GM19023 (cell line): ENCODE results near the gene COL4A2.
"Not testable (repeated sequence)": the region's sequence is repeated elsewhere in the genome, so short reads cannot be mapped to it uniquely, and the experiment has no call there.

Experiments
- ATAC-seq: cut with Tn5 transposase; IDR thresholded peaks from one replicate; pipeline ENCODE4 v1.9.1; 2021; ENCODE audit warnings: mild to moderate bottlenecking, moderate library complexity; ENCODE audit not compliant: unreplicated experiment

Gene COL4A2

DNA sequence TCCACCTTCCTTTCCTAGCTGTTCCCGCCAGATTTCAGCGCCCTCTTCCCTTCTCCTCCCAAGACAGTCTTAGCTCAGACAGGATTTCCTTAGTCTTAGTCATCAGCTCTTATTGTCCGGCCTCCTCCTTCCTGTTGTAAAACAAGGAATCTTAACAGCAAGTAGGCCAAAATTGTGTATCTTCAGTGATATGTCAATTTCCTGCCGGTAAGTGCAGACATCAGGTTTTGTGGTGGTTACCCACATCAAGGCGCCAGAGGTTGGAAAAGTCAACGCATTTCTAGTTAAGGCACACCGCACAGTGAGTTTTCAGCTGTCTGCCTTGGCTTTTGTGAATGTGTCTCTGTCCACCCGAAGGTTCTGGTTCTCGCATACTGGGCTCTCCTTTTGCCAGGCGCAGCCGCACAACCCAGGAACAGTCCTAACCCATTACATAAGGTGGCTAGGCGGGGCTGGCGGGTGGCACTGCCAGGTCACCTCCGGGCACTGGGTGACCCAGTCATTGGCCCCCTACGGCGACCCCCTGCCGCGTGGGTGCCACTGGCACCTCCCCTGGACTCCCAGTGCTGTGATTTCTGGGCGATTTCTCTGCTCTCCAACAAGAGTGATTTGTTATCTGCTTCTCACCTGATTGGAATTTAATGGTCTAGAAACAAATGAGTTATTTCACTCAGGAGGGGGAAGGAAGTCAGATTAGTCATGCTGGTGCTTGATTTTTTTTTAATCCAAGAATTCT lies 12.9 kb downstream of the COL4A2 start:
- ATAC-seq, result no peak

DNA sequence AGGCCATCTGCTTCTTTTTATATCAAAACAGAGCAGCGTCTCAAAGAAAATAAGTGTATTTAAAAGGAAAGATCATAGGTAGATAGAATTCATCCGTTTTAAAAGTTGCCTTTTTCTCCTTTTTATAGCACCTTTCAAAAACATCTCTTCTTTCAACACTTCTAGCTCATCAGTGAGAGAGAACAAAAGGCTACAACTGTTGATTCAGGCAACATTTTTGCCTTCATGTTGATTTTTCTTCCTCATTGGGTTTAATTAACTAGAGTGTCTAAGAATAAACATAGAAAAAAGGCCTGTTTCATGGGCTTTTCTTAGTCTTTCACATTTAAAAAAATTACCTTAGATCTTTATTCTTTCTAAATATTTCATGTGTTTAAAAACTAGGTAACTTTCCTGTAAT lies 13.6 kb downstream of the COL4A2 start:
- no peak for ATAC-seq

DNA sequence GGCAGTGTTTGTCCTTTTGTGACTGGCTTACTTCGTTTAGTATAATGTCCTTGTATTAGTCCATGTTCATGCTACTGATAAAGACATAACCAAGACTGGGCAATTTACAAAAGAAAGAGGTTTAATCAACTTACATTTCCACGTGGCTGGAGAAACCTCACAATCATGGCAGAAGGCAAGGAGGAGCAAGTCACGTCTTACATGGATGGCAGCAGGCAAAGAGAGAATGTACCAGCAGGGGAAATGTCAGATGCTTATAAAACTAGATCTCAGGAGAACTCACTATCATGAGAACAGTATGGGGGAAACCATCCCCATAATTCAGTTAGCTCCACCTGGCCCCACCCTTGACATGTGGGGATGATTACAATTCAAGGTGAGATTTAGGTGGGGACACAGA lies 14.5 kb downstream of the COL4A2 start:
- ATAC-seq, result not testable (repeated sequence)

DNA sequence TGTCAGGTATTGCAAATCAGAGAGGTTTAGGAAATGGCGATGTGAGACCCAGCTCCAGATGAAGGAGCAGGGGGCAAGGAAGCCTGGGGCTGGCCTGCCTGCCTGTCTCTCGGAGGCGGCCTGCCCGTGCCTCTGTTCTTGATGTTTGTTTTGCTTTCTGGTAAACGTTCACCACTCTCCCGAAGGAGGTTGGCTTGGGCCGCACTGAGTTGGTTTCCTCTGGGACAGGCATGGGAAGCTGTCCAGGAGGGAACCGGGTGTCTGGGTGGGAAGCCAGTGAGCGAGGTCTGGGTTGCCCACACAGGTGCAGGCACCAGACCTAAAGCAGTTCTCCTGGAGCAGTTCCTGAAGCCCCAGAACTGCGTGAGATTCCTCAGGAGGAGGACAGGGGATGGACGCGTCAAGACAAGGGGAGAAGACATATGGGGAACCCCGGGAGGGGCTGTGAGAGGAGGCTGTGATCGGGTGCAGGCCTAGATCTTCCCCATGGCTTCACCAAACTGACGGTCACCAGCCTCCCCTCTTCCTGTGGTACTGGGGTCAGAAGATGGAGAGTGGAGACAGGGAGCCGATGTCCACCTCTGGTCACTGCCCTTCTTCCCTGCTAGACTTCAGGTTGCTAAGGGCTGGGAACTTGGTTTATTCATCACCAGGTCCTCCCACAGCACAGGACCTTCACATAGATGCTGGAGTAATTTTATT lies 15.2 kb downstream of the COL4A2 start:
- ATAC-seq, result no peak

DNA sequence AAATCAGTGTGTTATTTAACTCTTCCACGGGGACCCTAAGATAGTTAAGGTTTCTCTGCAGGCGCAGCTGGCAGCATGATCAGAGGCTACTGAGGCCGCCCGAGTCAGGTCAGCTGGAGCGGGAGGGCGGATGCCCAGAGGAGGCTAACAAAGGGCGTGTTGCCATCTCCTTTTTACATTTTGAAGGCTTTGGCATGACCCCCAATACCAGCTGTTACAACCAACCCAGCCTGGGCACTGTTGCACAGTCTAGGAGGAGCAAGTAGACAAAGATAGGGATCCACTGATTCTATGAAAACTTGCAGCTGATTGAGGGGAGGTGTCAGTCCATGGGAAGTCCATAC lies 15.7 kb downstream of the COL4A2 start:
- ATAC-seq, result no peak

DNA sequence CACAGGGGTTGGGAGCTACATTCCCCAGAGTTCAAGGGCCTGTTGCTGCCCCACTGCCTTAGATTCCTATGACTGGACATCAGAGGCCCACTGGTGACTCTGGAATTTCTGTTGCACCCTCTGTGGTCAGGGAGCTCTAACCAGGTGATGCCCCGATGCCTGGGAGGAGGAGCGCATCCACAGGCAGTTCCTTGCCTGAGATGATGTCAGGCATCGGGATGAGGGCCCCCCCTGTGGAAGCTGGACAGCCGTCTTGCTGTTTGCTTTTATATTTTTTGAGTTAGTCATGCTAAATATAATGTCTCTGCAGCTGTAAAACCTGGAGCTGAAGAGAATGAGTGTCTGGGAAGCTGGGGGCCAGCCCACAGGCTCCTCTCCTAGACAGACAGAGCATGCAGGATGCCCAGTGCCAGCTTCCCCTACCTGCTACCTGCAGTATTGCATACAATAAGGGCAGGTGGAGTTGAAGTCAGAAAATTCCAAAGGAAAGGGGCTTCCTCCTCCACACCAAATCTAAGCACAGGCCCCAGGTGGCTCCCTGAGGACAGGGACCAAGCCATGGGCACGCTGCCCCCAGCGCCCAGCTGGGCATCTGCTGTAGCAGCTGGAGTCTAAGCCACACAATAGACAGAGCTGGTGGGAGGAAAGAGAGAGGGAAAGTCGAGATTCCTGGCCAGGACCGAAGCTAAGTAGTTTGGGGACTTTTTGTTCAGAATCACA lies 16.2 kb downstream of the COL4A2 start:
- ATAC-seq, result no peak

DNA sequence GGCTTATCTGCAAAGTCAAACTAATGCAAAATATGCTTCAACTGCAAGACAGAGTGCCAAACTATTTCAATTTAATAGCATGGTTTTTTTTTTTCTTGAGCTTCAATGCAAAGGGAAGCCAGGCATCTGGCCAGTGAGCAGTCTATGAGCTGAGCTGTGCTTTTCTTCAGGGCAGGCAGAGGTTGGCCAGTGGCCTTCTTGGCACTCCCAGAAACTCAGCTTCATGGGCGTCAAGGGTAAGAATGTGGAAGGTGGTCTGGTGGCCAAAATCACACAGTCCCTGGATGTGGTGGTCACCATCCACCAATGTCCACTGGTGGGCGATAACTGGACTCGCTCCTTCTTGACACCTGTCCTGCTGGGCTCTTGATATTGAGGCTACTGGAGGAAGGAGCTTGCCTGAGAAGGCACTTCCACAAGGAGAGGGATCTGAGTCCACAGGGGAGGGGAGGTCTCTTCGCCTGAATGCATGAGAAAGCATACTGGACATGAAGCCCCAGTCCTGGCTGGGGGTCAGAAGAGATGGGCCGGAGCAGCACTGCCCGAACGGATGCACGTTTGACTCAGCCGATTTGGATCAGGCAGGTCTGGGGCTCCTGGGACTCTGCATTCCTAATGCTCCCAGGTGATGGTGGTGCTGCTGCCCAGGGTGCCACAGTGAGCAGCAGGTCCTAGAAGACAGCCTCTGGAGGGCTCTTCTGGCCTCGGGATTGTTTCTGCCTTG lies 17.1 kb downstream of the COL4A2 start:
- no peak for ATAC-seq

DNA sequence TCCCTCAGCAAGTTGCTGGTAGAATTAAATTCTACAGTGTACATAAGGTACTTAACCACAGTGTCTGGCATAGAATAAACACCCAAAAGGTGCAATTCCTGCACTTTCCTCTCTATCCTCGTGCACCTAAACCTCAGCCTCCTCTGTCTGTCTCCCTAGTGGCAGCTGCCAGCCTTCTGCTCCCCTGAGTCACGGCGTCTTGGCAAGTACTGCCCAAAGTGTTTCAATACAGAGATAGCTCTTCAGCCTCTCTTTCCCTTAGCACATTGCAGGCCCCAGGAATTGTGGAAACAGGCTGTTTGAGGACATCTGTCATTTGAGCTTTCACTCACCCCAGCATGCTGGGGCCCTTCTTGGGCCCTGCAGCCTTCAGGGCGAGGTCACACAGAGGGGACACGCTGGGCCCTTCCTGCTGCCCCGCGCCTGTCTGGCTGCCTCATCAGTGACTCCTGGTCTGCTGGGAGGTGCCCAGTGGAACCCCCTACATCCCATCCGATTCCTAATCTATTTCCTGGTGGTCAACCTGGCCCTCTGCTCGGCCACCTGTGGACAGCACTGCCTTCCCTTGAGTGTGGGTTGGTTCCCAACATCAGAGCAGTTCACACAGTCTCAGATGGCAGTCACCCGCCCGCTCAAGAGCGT lies 19.3 kb downstream of the COL4A2 start:
- no peak for ATAC-seq

DNA sequence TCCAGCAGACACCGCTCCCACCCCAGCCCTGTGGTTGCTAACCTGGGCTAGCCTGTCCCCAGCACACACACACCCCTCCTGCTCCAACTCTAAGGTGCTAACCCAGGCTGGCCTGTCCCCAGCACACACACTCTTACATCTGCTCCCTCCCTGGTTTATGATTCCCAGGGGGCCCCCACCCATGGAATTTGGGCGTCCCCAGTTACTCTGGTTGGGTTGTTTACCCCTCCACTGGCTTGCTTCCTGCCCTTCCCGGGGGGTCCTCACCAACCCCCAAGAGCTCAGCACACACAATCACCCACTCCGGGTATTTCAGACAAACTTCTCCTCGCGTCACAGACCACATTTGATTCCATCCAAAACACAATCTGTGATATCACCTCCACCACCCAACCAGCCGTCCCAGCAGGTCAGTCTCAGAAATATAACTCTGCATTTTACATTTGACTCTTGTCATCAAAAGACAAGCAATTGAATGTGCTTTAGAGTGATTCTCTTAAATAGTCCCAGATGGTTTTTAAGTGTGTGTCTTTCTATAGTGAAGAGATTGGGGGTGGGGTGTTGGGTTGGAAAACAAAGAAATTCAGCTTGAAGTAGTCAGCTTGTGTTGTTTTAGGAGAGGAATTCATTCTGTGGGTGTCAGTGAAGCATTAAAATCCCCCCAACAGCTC lies 20.1 kb downstream of the COL4A2 start:
- no peak for ATAC-seq

DNA sequence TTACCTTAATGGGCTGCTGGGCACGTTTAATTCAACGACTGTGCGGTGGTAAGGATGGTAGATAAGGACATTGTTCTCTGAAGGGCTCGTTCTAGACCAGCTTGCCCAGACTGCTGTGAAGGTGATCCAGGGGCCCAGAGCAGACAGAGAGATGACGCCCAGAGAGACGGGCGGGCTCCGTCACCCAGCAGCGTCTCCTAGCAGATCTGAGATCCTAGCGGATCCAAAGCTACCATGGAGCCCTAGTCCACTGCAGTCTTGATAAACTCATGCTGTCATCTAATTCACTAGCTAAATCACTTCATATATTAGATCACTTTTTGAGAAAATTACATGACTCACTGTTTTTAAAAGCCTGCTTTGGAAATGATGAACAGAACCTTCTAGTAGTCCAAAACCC lies 21.5 kb downstream of the COL4A2 start:
- no peak for ATAC-seq

DNA sequence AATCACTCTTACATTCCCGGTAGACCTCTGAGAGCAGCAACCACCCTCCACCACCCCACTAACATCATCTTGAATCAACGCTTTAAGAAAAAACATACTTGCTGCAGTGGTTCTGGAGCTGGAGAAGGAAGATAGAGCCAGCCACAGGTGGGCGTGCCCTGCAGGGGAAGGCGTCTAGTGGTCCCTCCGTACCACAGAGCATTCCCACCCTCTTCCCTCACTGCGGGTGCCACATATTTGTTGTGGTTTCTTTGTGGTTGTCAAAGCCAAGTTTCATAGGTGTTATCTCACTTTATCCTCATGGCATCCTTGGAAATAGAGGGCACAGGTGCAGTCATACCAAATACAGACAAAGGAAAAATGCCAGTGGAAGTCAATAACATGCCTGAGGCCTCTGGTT lies 22.2 kb downstream of the COL4A2 start:
- no peak for ATAC-seq

DNA sequence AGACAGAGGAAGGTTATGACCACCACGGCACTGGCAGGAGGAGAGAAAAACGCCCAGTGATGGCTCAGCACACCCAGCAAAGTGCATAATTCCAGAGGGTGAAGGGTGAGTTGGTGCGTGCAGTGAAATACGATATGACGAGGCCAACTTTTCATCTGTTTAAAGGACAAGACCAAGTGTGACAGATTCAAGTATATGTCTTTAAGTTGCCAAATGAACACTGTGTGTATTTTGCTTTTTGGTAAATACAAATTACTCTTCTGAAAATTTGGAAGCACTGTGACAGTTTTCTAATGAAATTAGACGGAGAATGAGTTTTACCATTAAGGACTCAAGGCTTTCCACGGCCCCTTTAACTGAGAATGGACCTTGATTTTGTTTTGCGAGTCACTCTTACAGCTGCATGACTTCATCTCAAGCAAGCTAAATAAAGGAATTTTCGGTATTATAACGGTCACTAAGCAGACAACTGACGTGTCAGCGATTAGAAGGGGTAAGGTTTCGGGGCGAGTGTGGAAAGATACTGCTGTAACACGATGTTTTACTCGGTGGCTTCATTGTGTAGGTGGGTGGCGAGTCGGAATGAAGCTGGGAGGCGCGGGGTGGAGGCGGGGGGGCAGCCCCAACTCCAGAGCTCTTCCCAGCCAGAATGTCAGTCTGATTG lies 22.8 kb downstream of the COL4A2 start:
- ATAC-seq, result no peak

DNA sequence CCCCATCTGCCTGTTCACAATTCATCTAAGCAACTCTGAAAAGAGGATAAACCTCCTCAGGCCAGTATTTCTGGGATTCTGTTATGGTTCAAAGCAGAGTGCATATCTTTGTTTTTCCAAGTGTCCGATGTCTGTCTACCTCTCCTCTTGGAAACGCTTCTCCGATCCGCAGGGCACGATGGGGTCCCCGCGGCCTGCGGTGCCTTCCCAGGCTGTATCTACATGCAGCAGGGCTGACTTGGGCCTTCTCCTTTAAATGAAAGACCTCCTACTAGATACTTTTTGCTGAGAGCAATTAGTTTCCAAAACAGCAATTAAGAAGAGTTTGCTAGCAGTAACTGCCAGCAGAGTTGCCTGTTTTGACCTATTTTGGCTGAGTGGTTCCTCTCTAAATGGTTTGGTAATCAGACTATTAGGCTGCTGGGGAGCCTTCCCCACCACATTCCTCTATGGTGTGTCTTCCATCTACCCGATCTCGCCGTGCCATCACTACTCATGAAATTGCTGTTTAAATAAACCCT lies 23.5 kb downstream of the COL4A2 start:
- no peak for ATAC-seq

DNA sequence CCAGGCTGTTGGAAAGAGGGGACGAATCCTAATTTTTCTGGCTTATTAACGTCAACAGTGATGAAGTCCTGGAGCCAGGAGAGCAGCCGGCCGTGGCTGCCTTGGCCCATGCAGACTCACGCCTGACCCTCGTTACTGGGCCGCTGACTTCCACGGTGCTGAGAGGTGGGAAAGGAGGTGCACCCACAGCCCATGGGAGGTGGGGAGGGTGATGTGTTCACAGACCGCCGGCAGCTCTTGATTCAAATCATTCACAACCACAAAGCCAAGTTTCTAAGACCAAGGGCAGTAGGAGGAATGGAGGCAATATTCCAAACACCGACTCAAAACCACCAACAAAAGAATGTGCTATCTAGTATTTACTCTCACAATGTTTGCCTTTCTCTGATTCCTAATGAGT lies 24.3 kb downstream of the COL4A2 start:
- ATAC-seq, result no peak

DNA sequence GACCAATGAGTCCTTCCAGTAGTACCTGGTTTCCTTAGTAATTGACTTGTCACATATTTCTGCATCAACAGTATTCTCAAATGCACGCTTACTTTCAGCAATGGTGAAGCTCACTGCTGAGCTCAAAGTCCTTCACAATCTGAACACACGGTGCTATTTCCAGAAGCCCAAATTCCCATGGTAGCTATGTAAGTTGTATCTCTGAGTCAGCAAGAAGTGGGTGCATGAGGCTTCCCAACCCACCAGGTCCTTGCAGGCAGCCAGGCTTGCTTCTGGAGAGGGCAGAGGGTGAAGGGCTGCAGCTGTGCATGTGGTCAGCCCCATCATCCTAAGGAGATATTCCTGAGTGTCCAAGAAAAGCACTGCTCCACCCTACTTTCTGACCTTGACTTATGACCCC lies 25.7 kb downstream of the COL4A2 start:
- no peak for ATAC-seq

DNA sequence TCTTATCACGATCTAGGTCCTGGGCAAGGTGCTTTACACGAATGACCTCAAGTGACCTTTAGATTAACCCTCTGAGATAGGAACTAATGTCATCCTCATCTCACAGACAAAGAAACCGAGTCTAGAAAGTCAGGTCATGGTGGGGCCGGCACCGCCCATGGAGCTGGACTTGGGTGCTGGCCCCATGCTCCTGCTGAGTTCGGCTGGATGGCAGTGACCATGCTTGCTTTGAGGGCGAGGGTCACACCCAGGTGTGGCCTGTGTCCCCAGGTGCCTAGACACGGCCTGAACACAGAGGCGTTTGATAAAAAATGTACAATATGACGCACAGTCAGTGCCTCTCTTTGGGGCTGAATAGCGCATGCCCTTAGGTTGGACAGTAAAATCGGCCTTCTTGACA lies 26.8 kb downstream of the COL4A2 start:
- ATAC-seq, result no peak

DNA sequence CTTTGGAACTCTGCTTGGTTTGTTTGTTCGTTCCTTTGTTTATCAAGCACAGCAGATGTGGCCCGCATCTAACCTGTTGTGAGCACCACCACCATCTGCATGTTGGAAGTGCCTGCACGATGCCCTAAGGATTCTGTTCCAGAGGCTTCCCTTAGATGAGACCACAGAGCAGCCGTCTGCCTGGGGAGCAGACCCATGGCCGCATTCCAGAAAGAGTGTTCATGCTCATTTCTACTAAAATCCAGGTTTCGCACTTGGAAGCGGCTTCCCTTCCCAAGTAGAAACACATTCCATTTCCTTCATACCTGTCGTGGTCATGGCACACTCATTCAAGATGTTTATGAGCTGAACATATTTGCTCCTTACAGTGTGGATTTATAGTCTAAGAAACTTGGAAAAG lies 27.2 kb downstream of the COL4A2 start:
- ATAC-seq, result no peak

DNA sequence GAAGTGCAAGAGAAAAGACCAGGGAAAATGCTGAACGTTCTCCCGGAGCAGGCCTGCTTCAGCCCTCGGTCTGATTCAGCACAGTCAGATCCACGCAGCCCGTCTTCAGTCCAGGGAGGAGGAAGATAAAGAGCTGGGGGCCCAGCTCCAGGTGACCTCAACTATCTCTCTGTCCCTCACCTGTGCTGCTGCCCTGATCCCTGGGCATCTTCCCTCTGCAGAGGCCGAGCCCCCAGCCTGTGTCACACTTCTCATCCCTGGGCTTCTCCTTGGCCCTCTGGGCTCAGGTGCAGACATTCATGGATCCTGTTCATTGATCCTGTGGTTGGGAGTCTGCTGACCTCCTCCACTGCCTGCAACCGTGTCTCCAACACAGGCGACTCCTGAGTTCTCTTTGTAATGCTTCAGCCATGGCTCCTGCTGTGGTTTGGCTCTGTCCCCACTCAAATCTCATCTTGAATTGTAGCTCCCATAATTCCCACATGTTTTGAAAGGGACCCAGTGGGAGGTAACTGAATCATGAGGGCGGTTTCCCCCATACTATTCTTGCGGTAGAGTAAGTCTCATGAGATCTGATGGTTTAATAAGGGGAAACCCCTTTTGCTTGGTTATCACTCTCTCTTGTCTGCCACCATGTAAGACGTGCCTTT lies 27.9 kb downstream of the COL4A2 start:
- no peak for ATAC-seq

DNA sequence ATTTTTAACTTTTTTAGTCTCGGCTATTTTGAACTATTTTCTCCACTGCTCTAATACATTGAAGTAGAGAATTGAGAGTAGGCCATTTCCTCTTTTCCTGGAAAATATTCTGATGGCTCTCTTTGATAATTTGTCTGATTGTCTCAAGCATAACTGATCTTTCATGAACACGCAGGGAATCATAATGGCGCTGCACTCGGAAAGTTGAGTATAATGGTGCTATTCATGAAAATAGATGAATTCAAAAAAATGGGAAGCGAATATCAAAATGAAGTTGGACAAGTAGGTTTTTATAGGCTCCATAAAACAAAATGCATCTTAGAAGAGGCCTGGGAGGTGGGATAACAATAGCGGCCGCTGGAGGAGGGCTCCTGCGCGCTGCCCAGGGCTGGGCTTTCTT lies 29.0 kb downstream of the COL4A2 start:
- no peak for ATAC-seq
